Transverse colon (tissue), 4 donors: ENCODE data around the gene PITPNC1. TPM values are rescaled to one million over a fixed set of nuclear protein-coding genes. Genes with fewer than 3 reads are reported as not detected.

Experiments used
- DNase-seq: peaks from one replicate; pipeline ENCODE4 v3.0.0-alpha.2; 2019
- H3K27ac ChIP-seq, 4 donors: fragments of 200-600 bp; sonication (generic); 2 replicates each; pipeline ENCODE4 v1.5.1; 2016 to 2018; ENCODE audit warnings: inconsistent platforms in 4 of 4
- H3K27me3 ChIP-seq: fragments of 200-600 bp; sonication (generic); 2 replicates; pipeline ENCODE4 v1.5.1; 2017; ENCODE audit warnings: inconsistent platforms
- H3K36me3 ChIP-seq, 4 donors: fragments of 200-600 bp; sonication (generic); 2 replicates each; pipeline ENCODE4 v1.5.1; 2017 to 2019; ENCODE audit warnings: inconsistent platforms in 4 of 4
- H3K4me1 ChIP-seq, 4 donors: fragments of 200-600 bp; sonication (generic); 2 replicates each; pipeline ENCODE4 v1.5.1; 2017 to 2020; ENCODE audit warnings: inconsistent platforms in 4 of 4
- H3K4me3 ChIP-seq, 4 donors: fragments of 200-600 bp; sonication (generic); 1 replicate in 1 of 4; 2 replicates in 3 of 4; pipeline versions ENCODE4 v1.5.1 to v1.6.1; 2017 to 2019; ENCODE audit warnings: inconsistent platforms in 4 of 4
- H3K9me3 ChIP-seq, 2 donors: fragments of 200-600 bp; sonication (generic); 2 replicates each; pipeline ENCODE4 v1.5.1; 2017 to 2019; ENCODE audit warnings: inconsistent platforms in 2 of 2
- CTCF ChIP-seq, 5 experiments: fragments of 200-600 bp in 3 of 5; fragments of 450-650 bp in 2 of 5; sonication (generic) in 3 of 5; IDR thresholded peaks; 1 replicate in 2 of 5; 2 replicates in 3 of 5; pipeline ENCODE4 v1.5.1; 2016 to 2017; ENCODE audit warnings: antibody characterized with exemption in 5 of 5, inconsistent platforms in 3 of 5, mild to moderate bottlenecking in 2 of 5, moderate library complexity in 1 of 5
- EP300 ChIP-seq: sonication (generic); formaldehyde crosslinking; IDR thresholded peaks from one replicate; pipeline ENCODE4 v1.6.1; 2017; ENCODE audit warnings: antibody characterized with exemption, low read depth
- POLR2A ChIP-seq: fragments of 450-650 bp; IDR thresholded peaks from one replicate; pipeline ENCODE4 v1.6.1; 2016; ENCODE audit warnings: antibody characterized with exemption, mild to moderate bottlenecking, moderate library complexity
- POLR2AphosphoS5 ChIP-seq, 3 donors: sonication (generic); formaldehyde crosslinking; IDR thresholded peaks; one replicate each; pipeline ENCODE4 v1.6.1; 2016; ENCODE audit warnings: antibody characterized with exemption in 3 of 3
- WGBS, 2 donors: methylation state at CpG; one replicate each; pipeline ENCODE4 v1.1.5; 2018; ENCODE audit warnings: low coverage in 1 of 2; 5-methylcytosine and 5-hydroxymethylcytosine counted together
- in situ Hi-C, 4 donors: fragments of 200-750 bp; cut with MboI; loops; one replicate each; pipeline versions ENCODE4 v1.15.0 to v1.15.1; 2017; ENCODE audit warnings: low sequenced_read_pairs in 3 of 4, low pct_ligation_motif_present in 1 of 4, low pct_unique_long_range_greater_than_20kb in 1 of 4
- intact Hi-C: fragments of 100-400 bp; cut with DNase I; formaldehyde crosslinking; loops from one replicate; pipeline ENCODE4 v1.15.1; 2023; ENCODE audit warnings: low total_unique reads
- total RNA-seq, 4 donors: library from RNA; depleted of rRNA; stranded (reverse); fragments of >200 nt; gene quantifications; one replicate each; pipeline ENCODE4 v1.1.0, GENCODE V29; 2016

Gene PITPNC1
- total RNA-seq, 4 donors from 2014 or later = 1.6 to 10.3 (median 4.0) TPM

DNA sequence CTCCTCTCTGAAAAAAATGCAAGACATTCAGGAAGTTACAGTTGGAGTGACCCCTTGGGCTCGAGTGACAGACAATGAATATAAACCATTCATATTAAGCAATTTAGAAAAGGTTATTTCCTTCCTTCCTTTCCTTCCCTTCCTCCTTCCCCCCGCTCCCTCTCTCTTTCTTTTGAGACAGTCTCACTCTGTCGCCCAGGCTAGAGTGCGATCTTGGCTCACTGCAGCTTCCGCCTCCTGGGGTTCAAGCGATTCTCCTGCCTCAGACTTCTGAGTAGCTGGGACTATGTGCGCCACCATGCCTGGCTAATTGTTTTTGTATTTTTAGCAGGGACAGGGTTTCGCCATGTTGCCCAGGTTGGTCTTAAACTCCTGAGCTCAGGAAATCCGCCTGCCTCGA, 23.9 kb upstream of the PITPNC1 start:
- no peak for TF ChIP-seq POLR2AphosphoS5 (IDR thresholded peaks at IDR 0.05)
- no peak for TF ChIP-seq POLR2A
- no peak for TF ChIP-seq EP300
- no peak for TF ChIP-seq CTCF (IDR thresholded peaks at IDR 0.05)
- no peak overlapping the region for H3K4me3 ChIP-seq
- H3K27ac ChIP-seq = no peak overlapping the region
- no peaks in the 10 kb centered on the region for H3K9me3 ChIP-seq
- in situ Hi-C loops (no loop called here), intact Hi-C loops (no loop called here)
- H3K27me3 ChIP-seq = no peaks in the 10 kb centered on the region
- DNase-seq = no peak
- peaks cover 0 to 51% (median 20%) of the 10 kb centered on the region in 4 donors for H3K36me3 ChIP-seq
- 88 to 94% methylated on average over 7 to 9 of the region's 10 CpGs for WGBS, 2 donors
- H3K4me1 ChIP-seq = no peaks in the 10 kb centered on the region

- in situ Hi-C loops (no loop called here), intact Hi-C loops (no loop called here)
- DNase-seq = no peak
- Histone ChIP-seq H3K36me3 (peaks cover 0 to 43% (median 17%) of the 10 kb centered on the region in 4 donors), H3K27ac (no peak overlapping the region), H3K9me3 (no peaks in the 10 kb centered on the region), H3K27me3 (no peaks in the 10 kb centered on the region), H3K4me1 (peaks cover 0 to 4% (median 3%) of the 10 kb centered on the region in 4 donors), H3K4me3 (no peak overlapping the region)
- WGBS, 2 donors = 77 to 92% methylated on average over 4 to 8 of the region's 8 CpGs
- TF ChIP-seq EP300 = no peak
- TF ChIP-seq POLR2AphosphoS5 (IDR thresholded peaks at IDR 0.05) = no peak
- TF ChIP-seq CTCF (IDR thresholded peaks at IDR 0.05) = no peak
- TF ChIP-seq POLR2A = no peak
These were observed 23.0 kb upstream of the PITPNC1 start for GRCh38 chr17:67353929-67354574.

GRCh38 chr17:67358612-67359011, 18.5 kb upstream of the PITPNC1 start:
- H3K4me1 ChIP-seq = peaks cover 7 to 35% (median 11%) of the 10 kb centered on the region in 4 donors
- no peaks in the 10 kb centered on the region for H3K9me3 ChIP-seq
- TF ChIP-seq POLR2AphosphoS5 (IDR thresholded peaks at IDR 0.05) (no peak), POLR2A (no peak), EP300 (no peak), CTCF (IDR thresholded peaks at IDR 0.05) (no peak)
- no peak overlapping the region for H3K4me3 ChIP-seq
- peaks cover 2 to 17% (median 10%) of the 10 kb centered on the region in 4 donors for H3K36me3 ChIP-seq
- intact Hi-C loops (no loop called here), in situ Hi-C loops (no loop called here)
- 68 to 71% methylated on average over 2 of the region's 2 CpGs for WGBS, 2 donors
- no peak for DNase-seq
- no peaks in the 10 kb centered on the region for H3K27me3 ChIP-seq
- H3K27ac ChIP-seq = no peak overlapping the region

- no peak for TF ChIP-seq POLR2AphosphoS5 (IDR thresholded peaks at IDR 0.05)
- TF ChIP-seq CTCF (IDR thresholded peaks at IDR 0.05) = no peak
- no peak for TF ChIP-seq POLR2A
- no peak for TF ChIP-seq EP300
- Histone ChIP-seq H3K4me1 (peaks cover 18 to 51% (median 26%) of the 10 kb centered on the region in 4 donors), H3K27me3 (no peaks in the 10 kb centered on the region), H3K4me3 (no peak overlapping the region), H3K9me3 (no peaks in the 10 kb centered on the region), H3K27ac (no peak overlapping the region), H3K36me3 (peaks cover 2 to 8% (median 5%) of the 10 kb centered on the region in 4 donors)
- WGBS, 2 donors = 57 to 68% methylated on average over 5 to 8 of the region's 8 CpGs
- in situ Hi-C loops = no loop called here
- DNase-seq = no peak
- intact Hi-C loops = no loop called here
These were observed 16.9 kb upstream of the PITPNC1 start for GRCh38 chr17:67359960-67360791.
